Measurements from ENCODE around the gene UGP2.
A peak's percentile ranks its signal among the peaks of the same experiment; 100 is the strongest.
"Not testable (repeated sequence)": the region's sequence is repeated elsewhere in the genome, so short reads cannot be mapped to it uniquely, and the experiment has no call there.

The UGP2 gene

GRCh38 chr2:63841254-63842022 lies at the start of gene UGP2:
TSS of gene UGP2 (plus strand) at chr2:63841896. CDS start at chr2:63842186, 290 bp downstream.
- DNase-seq: peak; percentile 93

GRCh38 chr2:63792530-63792929 lies 49.2 kb upstream of the UGP2 start:
- no peak for DNase-seq

GRCh38 chr2:63796366-63796765 lies 45.3 kb upstream of the UGP2 start:
- DNase-seq: no peak

GRCh38 chr2:63796796-63797195 lies 44.9 kb upstream of the UGP2 start:
- DNase-seq: no peak

GRCh38 chr2:63801455-63801854 lies 40.2 kb upstream of the UGP2 start:
- DNase-seq: no peak

GRCh38 chr2:63805412-63805811 lies 36.3 kb upstream of the UGP2 start:
- no peak for DNase-seq

- DNase-seq: not testable (repeated sequence)
Measured at GRCh38 chr2:63808036-63808435, 33.7 kb upstream of the UGP2 start.

- DNase-seq: not testable (repeated sequence)
Measured at GRCh38 chr2:63808911-63809310, 32.8 kb upstream of the UGP2 start.

- no peak for DNase-seq
Measured at GRCh38 chr2:63811063-63811462, 30.6 kb upstream of the UGP2 start.

GRCh38 chr2:63811870-63812269 lies 29.8 kb upstream of the UGP2 start:
- not testable (repeated sequence) for DNase-seq

- no peak for DNase-seq
Measured at GRCh38 chr2:63814114-63814513, 27.6 kb upstream of the UGP2 start.

- DNase-seq: no peak
Measured at GRCh38 chr2:63817382-63817781, 24.3 kb upstream of the UGP2 start.

GRCh38 chr2:63818271-63818670 lies 23.4 kb upstream of the UGP2 start:
- DNase-seq: no peak

GRCh38 chr2:63819256-63819655 lies 22.4 kb upstream of the UGP2 start:
- DNase-seq: no peak

- DNase-seq: no peak
Measured at GRCh38 chr2:63819765-63820717, 21.7 kb upstream of the UGP2 start.

GRCh38 chr2:63820969-63821368 lies 20.7 kb upstream of the UGP2 start:
- no peak for DNase-seq

GRCh38 chr2:63821396-63821795 lies 20.3 kb upstream of the UGP2 start:
- no peak for DNase-seq

GRCh38 chr2:63822478-63822877 lies 19.2 kb upstream of the UGP2 start:
- no peak for DNase-seq

- DNase-seq: no peak
Measured at GRCh38 chr2:63827749-63828148, 13.9 kb upstream of the UGP2 start.

GRCh38 chr2:63831176-63831575 lies 10.5 kb upstream of the UGP2 start:
- DNase-seq: no peak

GRCh38 chr2:63834401-63834800 lies 7.3 kb upstream of the UGP2 start:
- no peak for DNase-seq

GRCh38 chr2:63837036-63837594 lies 4.6 kb upstream of the UGP2 start:
- DNase-seq: no peak

- no peak for DNase-seq
Measured at GRCh38 chr2:63840081-63840784, 1.5 kb upstream of the UGP2 start.
